ENCODE measurements around the gene KDR.

DNA sequence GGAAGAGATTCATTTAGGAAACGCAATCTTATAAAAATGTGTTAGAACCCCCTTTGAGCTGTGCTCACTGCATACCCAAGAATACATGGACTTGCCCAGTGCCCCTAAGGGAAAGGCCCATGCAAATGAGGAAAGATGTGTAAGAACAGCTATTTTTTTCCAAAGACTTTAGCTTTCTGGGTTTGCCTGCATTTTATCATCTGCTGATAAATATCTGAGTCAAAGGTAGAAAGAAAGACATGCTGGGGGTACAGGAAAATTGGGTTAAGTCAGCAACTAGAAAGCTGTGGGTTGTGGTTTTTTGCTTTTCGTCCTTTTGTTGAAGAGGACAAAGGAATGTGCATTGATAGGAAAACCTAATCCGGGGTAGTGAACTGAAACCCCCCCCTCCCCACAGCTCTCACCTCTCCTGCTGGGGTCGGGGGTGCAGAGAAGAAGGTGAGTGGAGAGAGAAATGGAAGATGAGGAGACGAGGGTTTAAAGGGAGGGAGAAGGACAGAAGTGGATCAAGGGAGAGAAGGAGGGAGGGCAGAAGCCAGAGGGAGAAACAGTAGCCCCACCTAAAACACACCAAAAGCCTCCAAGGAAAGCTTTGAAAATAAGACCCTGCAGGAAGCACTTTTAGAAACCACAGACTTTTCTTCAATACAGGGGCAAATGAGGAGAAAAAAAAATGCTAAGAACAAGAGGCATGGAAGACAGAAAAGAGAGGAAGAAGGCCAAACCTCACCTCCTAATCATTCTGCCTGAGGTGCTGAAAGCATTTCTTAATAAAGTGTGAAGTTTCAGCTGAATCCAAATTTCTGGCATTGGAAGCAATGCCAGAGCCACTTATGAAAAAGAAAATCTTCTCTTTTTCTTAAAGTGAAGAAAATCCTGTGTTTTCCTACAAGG is 49.3 kb downstream of the KDR start:
- TF ChIP-seq NFRKB (IDR thresholded peaks at IDR 0.05) = no peak
- no peak for TF ChIP-seq BHLHE40 (IDR thresholded peaks at IDR 0.05; ENCODE audit: borderline replicate concordance)
- no peak for TF ChIP-seq FOXA1 (IDR thresholded peaks at IDR 0.05)
- TF ChIP-seq TARDBP (IDR thresholded peaks at IDR 0.05) = no peak
- TF ChIP-seq L3MBTL2 (conservative IDR thresholded peaks at IDR 0.05) = no peak
- no peak for TF ChIP-seq CTBP1 (IDR thresholded peaks at IDR 0.05; ENCODE audit: borderline replicate concordance)
- no peak for TF ChIP-seq SP1 (IDR thresholded peaks at IDR 0.05)
- no peak for TF ChIP-seq HDGF (IDR thresholded peaks at IDR 0.05; ENCODE audit: borderline replicate concordance)
- TF ChIP-seq FOXK2 (IDR thresholded peaks at IDR 0.05) = no peak
- TF ChIP-seq ELF4 (IDR thresholded peaks at IDR 0.05) = no peak

All from HEK293T (cell line).